Esophagus squamous epithelium (tissue), 4 donors: ENCODE results near the gene FOLH1.
"Not testable (repeated sequence)": the region's sequence is repeated elsewhere in the genome, so short reads cannot be mapped to it uniquely, and the experiment has no call there.

Source experiments
- CTCF ChIP-seq, 6 experiments: fragments of 450-650 bp in 4 of 6; fragments of 200-600 bp in 2 of 6; sonication (generic) in 2 of 6; IDR thresholded peaks; one replicate each; pipeline ENCODE4 v1.5.1; 2016 to 2019; ENCODE audit warnings: antibody characterized with exemption in 6 of 6, mild to moderate bottlenecking in 4 of 6, moderate library complexity in 4 of 6
- POLR2A ChIP-seq, 4 donors: fragments of 450-650 bp; IDR thresholded peaks; one replicate each; pipeline ENCODE4 v1.6.1; 2017; ENCODE audit warnings: antibody characterized with exemption in 4 of 4, mild to moderate bottlenecking in 4 of 4, moderate library complexity in 3 of 4

- not testable (repeated sequence) for TF ChIP-seq POLR2A, CTCF (IDR thresholded peaks at IDR 0.05)
Observed at GRCh38 chr11:49102356-49102755, 106.0 kb downstream of the FOLH1 start.
